ENCODE measurements around the gene ZDHHC9.

The ZDHHC9 gene

GRCh38 chrX:129761596-129761995 lies 82.1 kb downstream of the ZDHHC9 start:
- DNase-seq = no peak

DNA sequence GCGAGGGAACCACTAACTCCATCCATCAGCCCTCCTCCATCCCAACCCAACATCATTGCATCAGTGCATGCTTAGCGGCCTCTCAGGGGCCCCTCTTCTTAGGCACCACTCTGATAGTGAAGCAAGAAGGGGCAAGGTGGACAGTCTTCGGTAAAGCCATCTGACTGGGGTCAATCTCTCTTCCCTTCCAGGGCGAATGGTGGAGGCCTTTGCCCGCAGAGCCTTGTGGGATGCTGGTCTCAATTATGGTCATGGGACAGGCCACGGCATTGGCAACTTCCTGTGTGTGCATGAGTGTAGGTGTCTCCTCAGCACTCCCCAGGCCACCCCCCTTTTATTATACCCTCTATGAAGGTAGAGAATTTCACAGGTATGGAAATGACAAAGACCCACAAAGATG lies 82.7 kb downstream of the ZDHHC9 start:
- DNase-seq = no peak

DNA sequence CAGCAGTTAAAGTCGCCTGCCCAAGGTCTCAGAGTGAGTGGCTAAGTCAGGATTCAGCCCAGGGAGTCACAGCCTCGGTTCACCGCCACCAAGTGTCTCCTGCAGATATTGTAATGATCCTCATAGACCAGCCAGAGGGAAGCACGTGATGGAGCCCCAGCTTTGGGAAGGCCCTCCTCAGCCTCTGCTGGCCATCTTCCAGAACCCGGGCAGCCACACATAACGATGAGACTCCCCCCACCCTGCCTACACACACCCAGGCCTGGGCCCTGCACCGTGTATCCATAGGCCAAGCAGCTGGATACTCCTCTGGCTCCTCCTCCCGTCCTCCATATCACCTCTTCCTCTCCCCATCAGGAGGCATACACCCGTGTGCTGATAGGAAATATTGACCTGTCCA lies 83.5 kb downstream of the ZDHHC9 start:
- DNase-seq = no peak

DNA sequence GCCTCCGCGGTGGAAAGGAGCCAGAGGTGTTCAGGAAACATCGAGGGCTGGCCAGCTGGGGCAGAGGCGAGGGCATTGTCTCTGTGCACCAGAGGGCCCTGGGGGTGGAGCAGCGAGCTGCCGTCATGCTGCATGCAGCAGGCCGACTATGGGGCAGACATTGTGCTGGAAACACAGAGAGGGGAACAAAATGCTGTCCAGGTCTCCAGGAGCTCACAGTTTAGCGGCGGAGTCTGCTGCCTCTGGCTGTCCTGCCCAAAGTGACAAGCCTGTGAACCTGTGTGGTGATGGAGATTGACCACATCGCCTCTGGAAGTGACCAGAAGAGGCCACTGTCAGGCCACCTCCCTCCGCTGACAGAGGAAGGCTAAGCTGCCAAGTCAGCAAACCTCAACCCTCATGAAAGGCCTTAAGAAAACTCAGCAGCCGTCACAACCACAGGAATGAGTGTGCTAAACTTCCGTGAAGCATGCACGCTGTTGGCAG lies 84.1 kb downstream of the ZDHHC9 start:
- peak; percentile 51 for DNase-seq

GRCh38 chrX:129755779-129756650 lies 87.7 kb downstream of the ZDHHC9 start:
- peak; percentile 22 for DNase-seq

DNA sequence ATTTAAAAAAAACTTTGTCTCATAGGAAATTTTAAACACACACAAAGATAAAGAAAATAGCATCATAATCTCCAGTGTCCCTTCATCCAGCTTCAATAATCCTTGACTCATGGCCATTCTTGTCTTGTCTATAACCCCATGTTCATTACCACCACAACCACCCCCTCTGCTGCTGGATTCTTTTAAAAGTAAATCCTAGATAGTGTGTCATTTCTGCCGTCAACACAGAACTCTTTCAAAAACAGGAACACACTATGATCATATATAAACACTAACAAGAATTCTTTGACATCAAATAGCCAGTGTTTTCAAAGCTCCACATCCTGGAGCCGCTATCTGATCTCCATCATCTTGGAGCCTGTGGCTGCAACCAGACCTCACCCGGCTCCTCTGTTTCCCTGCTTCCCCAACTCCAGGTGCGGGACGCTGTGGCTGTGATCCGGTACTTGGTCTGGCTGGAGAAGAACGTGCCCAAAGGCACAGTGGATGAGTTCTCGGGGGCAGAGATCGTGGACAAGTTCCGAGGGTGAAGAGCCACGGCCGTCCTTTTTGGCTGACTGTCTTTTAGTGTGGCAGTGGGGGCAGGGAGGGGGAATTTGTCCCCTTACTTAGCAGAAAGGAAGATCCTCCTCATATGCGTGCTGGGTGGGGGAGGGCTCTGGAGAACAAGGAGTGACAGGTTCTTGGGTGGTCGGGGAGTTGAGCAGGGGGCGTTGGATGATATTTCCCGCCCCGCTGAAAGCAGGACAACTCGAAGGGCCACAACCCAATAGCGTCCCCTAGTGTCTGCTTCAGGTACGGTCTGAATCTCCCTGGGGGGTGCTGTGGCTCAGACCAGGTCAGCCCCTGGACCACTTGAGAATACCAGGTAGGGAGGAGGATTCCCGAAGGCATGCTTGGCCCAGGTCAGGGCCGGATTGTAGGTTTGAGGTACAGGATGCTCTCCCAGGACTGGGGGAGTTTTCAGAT lies 89.3 kb downstream of the ZDHHC9 start:
- DNase-seq = no peak

All from activated naive CD4-positive, alpha-beta T cell treated with anti-CD3 and anti-CD28 coated beads, Interleukin-2, amount 50 U/mL, for 16 hours (primary cell).